Astrocyte of the cerebellum (primary cell): ENCODE data around the gene ERICH6.

Experiments
- DNase-seq: peaks from one replicate; pipeline ENCODE4 v3.0.0-alpha.2; 2011; ENCODE audit warnings: low read depth
- H3K4me3 ChIP-seq: 2 replicates; pipeline ENCODE4 v1.5.1; 2011; ENCODE audit warnings: mild to moderate bottlenecking, low read depth, low read length, moderate library complexity
- CTCF ChIP-seq: IDR thresholded peaks from 2 replicates; pipeline ENCODE4 v1.5.1; 2012; ENCODE audit warnings: low read length, low read depth, moderate library complexity, mild to moderate bottlenecking; ENCODE audit errors: missing control alignments
- in situ Hi-C: cut with HindIII; loops from 2 replicates; pipeline ENCODE4 v1.10.0; 2017; ENCODE audit warnings: low sequenced_read_pairs

The ERICH6 gene

GRCh38 chr3:150703756-150704344, at the start of gene ERICH6:
Gene ERICH6 (minus strand): TSS chr3:150703920. CDS start chr3:150703898, 22 bp downstream.
- in situ Hi-C loops = no loop called here
- TF ChIP-seq CTCF = no peak
- H3K4me3 ChIP-seq = peak within 1 kb of the TSS; percentile 73
- peak; percentile 64 for DNase-seq

- no peak for TF ChIP-seq CTCF
- DNase-seq = no peak
- no peak overlapping the region for H3K4me3 ChIP-seq
- in situ Hi-C loops = no loop called here
These were observed 48.1 kb upstream of the ERICH6 start for GRCh38 chr3:150751781-150752263.

GRCh38 chr3:150749255-150749654, 45.5 kb upstream of the ERICH6 start:
- no peak for TF ChIP-seq CTCF
- in situ Hi-C loops = no loop called here
- no peak overlapping the region for H3K4me3 ChIP-seq
- no peak for DNase-seq

GRCh38 chr3:150748684-150749047, 44.9 kb upstream of the ERICH6 start:
- no peak for DNase-seq
- no peak for TF ChIP-seq CTCF
- in situ Hi-C loops = no loop called here
- no peak overlapping the region for H3K4me3 ChIP-seq

- in situ Hi-C loops = no loop called here
- H3K4me3 ChIP-seq = no peak overlapping the region
- DNase-seq = no peak
- no peak for TF ChIP-seq CTCF
These were observed 44.4 kb upstream of the ERICH6 start for GRCh38 chr3:150747886-150748683.

GRCh38 chr3:150746791-150747590, 43.3 kb upstream of the ERICH6 start:
- no peak for TF ChIP-seq CTCF
- H3K4me3 ChIP-seq = no peak overlapping the region
- no peak for DNase-seq
- in situ Hi-C loops = no loop called here
